ENCODE measurements around the gene FFAR4.
"Not testable (repeated sequence)": the region's sequence is repeated elsewhere in the genome, so short reads cannot be mapped to it uniquely, and the experiment has no call there.

Gene FFAR4

GRCh38 chr10:93566435-93567276 lies at the start of gene FFAR4:
Gene FFAR4, plus strand, starts transcription at chr10:93566665. Its CDS starts 56 bp downstream, at chr10:93566721.
- DNase-seq, result peak; percentile 23

GRCh38 chr10:93518531-93518930 lies 47.9 kb upstream of the FFAR4 start:
- no peak for DNase-seq

GRCh38 chr10:93535293-93535692 lies 31.2 kb upstream of the FFAR4 start:
- DNase-seq, result no peak

DNA sequence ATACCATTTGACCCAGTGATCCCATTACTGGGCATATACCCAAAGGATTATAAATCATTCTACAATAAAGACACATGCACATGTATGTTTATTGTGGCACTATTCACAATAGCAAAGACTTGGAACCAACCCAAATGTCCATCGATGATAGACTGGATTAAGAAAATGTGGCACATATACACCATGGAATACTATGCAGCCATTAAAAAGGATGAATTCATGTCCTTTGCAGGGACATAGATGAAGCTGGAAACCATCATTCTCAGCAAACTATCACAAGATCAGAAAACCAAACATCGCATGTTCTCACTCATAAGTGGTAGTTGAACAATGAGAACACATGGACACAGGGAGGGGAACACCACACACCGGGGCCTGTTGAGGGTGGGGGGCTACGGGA lies 25.6 kb upstream of the FFAR4 start:
- DNase-seq, result not testable (repeated sequence)

DNA sequence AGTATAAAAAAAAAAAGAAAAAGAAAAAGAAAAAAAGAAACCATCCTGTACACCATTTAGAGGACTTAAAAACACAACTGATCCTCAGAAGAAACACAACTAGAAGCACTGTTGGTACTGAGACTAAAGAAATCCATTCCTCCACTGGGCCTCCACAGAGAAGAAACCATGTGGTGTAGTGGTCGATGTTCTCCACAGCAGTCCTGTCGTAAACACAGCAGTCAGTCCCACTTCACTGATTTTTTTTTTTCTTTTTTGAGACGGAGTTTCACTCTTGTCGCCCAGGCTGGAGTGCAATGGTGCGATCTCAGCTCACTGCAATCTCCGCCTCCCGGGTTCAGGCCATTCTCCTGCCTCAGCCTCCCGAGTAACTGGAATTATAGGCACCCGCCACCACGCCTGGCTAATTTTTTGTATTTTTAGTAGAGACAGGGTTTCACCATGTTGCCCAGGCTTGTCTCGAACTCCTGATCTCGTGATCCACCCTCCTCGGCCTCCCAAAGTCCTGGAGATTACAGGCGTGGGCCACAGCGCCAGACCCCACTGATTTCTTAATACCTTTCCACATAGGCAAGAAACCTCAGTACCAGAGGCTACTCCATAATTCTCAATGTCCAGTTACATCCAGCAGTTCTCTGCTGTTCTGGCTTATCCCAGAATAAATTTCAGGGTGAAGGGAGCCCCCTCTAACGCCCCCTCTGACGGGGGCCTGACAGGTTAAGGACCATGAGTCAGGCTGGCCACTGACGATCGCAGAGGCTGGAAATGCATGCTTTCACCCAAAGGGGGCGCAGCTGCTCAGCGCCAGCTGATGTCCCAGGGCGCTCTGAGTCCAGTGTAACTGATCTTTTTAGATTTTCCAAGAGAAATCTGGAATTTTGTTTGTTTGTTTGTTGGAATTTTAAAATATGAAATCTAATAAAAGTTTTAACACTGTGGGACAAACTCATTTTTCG lies 24.8 kb upstream of the FFAR4 start:
- DNase-seq, result no peak

DNA sequence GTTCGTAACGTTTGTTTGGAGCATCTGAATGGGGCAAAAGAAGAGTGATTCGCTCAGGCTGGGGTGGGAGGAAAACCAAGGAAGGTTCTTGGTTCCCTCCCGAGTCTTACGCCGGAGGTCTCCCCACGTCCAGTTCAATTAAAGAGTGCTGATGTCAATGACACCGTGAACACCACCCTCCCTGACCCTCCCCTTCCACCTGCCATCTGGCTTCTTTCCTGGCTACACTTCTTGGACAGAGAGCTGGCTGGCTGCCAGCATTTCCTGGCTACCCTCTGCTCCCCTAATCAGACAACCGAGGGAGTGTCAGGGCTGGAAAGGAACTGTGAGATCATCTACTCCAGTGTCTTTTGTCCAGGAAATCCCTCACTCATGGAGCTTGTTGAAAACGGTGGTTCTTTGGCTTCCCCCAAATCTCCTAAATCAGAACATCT lies 24.1 kb upstream of the FFAR4 start:
- DNase-seq, result no peak

GRCh38 chr10:93546995-93547394 lies 19.5 kb upstream of the FFAR4 start:
- not testable (repeated sequence) for DNase-seq

GRCh38 chr10:93547522-93547921 lies 18.9 kb upstream of the FFAR4 start:
- DNase-seq, result no peak

DNA sequence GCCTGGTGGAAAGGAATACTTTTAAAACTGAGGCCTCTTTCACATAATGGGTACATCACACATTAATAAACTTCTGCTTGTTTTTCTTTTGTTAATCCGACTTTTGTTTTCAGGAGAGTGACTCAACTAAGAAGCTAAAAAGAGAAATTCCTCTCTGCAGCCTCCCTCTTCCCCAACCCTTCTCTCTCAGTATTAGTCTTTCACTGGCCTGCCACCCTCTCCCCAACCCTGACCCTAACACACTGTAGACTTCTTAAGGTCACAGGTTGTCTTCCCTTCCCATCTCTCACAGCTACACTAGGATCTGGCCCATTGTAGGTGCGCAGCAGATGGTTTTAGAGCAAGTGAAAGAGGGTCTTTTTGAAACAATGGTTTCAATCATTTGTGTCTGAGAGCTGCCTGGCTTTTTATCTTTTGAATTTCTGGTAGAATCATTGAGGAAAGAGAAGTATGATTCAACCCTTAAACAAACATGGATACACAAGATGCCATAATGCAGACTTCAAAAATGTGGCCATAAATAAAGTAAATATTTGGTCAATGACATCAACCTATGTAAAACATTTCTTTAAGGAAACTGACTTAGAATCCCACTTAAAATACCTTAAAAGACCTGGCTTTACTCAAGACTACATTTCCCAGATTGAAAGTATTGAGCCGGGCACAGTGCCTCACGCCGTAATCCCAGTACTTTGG lies 17.9 kb upstream of the FFAR4 start:
- DNase-seq, result no peak

DNA sequence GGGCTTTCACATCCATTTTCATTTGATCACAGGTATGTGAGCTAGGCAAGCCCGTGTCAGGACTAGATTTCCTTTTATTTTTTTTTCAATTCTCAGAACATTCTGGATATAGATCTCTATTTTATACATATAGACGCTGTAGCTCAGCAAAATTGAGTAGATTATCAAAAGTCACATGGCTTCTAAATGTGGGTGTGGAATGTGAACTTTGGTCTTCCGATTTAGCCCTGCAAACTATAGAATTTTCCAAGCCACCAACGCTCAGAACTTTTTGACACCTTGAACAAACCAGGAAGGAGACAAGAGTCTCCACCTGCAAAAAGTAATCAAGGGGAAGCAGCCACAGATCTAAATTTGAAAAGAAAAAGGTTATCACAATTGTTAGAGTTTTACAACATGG lies 15.9 kb upstream of the FFAR4 start:
- DNase-seq, result no peak

DNA sequence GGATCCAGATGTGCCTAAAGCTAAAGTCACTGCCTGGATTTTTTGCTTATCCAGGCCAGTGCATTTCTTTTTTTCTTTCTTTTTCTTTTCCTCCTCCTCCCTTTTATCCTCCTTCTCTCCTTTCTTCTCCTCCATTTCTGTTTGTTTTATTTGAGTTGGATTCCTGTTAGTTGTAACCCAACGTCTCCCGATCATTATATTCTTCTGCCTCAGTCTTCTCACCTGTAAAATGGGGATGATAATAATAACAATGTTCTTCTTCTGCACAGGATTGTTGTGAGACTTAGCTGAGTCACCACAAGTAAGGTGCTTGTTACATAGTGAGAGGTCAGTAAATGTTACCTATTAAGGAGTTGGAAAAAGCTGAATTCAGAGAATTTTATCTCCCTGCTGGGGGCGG lies 13.7 kb upstream of the FFAR4 start:
- no peak for DNase-seq

DNA sequence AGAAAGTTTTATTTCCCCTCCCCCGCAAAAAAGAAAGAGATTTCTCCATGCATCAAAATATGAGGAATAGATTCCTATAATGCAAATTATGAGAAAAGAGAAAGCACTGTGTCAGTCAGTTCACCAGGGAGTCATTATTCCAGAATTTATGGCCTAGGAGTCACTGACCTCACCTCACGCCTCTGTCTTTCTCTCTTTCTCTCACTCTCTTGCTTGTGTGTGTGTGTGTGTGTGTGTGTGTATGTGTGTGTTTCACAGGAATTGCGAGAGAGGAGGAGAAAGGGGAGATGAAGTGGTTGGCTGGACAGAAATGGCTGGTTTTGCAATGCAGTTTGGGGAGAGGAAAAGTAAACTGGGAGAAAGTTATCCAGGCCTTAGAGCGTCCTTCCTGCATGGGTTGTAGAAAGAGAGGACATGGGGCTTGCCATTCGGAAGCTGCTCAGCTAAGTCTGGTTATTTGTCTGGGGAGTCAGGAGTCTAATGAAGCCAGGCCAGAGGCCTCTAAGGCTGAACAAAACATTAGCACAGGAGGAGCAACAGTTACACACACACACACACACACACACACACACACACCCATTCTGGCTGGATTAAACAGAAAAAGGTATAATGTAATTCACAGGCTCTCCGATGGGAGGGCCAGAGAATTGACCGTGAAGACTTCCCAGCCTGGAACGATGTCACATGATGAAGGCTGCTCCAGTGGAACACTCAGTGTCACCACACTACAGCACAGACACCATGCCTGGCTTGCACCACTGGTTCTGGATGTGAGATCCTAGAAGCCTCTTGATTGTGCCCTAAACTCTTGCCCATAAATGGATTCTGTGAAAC lies 12.8 kb upstream of the FFAR4 start:
- DNase-seq, result no peak

GRCh38 chr10:93554316-93554663 lies 12.2 kb upstream of the FFAR4 start:
- no peak for DNase-seq

GRCh38 chr10:93554760-93555432 lies 11.6 kb upstream of the FFAR4 start:
- DNase-seq, result peak; percentile 63

DNA sequence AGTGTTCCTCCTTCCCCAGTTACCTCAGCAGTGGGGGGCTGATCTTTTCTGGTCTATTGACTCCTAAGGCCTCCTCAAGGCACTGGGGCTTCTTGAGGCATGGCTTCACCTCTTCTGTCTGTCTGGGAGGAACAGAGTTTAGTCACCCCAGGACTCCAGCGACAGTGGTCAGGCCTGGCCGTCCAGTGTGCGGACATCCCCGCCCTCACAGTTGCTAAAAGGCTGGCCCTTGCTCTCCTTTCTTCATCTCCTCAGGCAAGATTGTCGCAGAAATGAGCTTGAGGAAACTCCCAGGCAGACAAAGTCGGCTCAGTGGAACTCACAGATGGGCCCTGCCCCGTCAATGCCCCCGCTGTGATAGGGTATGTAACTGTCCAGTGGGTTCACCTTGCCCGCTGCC lies 7.0 kb upstream of the FFAR4 start:
- DNase-seq, result no peak

- DNase-seq, result no peak
These were observed 5.9 kb upstream of the FFAR4 start for GRCh38 chr10:93560541-93560940.

- no peak for DNase-seq
These were observed 1.0 kb upstream of the FFAR4 start for GRCh38 chr10:93565446-93565845.

DNA sequence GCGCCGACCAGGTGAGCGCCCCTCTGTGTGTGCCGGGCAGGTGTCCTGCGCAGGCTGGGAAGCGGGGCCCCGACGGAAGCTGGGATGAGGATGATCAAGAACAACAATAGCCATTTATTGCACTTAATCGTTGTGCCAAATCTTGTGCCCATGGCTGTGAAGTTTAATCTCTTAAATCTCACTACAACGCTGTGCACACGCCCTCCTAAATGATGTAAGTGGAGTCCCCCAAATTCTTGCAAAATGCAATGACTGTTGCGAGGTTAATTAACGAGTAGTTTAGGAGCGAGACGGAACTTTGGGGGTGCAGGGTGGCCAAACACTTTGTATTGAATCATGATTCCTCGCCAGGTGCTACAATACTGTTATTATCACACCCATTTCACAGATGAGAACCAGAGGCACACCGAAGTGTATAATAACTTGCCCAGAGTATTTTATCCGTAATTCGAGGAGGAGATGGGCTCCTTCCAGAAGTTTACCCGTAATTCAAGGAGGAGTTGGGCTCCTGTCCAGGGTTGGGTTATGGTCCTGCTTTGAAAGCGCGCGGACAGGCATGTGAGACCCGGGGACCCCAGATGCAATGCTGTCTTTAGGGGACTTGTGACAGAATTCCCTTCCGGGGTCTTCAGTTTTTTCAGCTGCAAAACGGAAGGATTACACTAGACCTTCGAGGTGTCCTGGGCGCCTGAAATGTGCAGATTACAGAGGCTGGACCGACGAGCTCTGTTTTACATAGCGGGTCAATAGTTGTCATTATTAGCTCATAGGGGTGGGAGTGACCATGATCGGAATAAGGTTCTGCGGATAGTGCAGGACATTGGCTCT lies 1.0 kb downstream of the FFAR4 start:
- no peak for DNase-seq

DNA sequence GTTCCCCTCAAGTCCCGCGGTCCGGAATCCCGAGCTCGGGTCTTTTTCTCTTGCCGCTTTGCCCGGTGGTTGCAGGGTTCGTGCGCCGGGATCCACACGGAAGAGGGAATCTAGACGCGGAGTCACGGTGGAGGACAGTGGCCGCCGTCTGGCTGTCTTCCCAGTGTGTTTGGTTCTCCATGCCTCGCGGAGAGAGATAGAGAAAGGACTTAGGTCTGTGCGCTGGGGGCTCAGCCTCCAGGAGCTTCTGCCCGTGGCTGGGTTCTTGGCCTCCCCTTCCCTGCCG lies 1.6 kb downstream of the FFAR4 start:
- no peak for DNase-seq

GRCh38 chr10:93570383-93570782 lies 3.9 kb downstream of the FFAR4 start:
- no peak for DNase-seq

- no peak for DNase-seq
These were observed 6.1 kb downstream of the FFAR4 start for GRCh38 chr10:93572606-93573005.

Data from CD4-positive, alpha-beta T cell treated with Interleukin-15 for 1 hour (primary cell).